Astrocyte (in vitro differentiated cells and primary cell): Measurements from ENCODE around the gene ITIH2. TPM values are rescaled to one million over a fixed set of nuclear protein-coding genes. Genes with fewer than 3 reads are reported as not detected.
"Not testable (repeated sequence)": the region's sequence is repeated elsewhere in the genome, so short reads cannot be mapped to it uniquely, and the experiment has no call there.

ENCODE experiments used
- DNase-seq: peaks from one replicate; pipeline ENCODE4 v3.0.0-alpha.2; 2010; ENCODE audit warnings: low read depth
- FAIRE-seq: peaks from 2 replicates; lab custom pipeline; 2011; peaks lifted over from hg19 to GRCh38; lab: Jason Lieb, UNC
- H2AFZ ChIP-seq: 2 replicates; pipeline ENCODE4 v1.6.0; 2012; ENCODE audit warnings: low read depth, low read length, inconsistent platforms
- H3K27ac ChIP-seq: 2 replicates; pipeline ENCODE4 v1.5.1; 2011; ENCODE audit warnings: low read depth, low read length, inconsistent platforms
- H3K27me3 ChIP-seq: 2 replicates; pipeline ENCODE4 v1.6.0; 2011; ENCODE audit warnings: low read length, inconsistent platforms; ENCODE audit not compliant: insufficient read depth
- H3K36me3 ChIP-seq: 2 replicates; pipeline ENCODE4 v1.5.1; 2011; ENCODE audit warnings: low read length, inconsistent platforms; ENCODE audit not compliant: insufficient read depth
- H3K4me1 ChIP-seq: 2 replicates; pipeline ENCODE4 v1.5.1; 2011; ENCODE audit warnings: low read length, inconsistent platforms; ENCODE audit not compliant: insufficient read depth
- H3K4me2 ChIP-seq: 2 replicates; pipeline ENCODE4 v1.6.0; 2012; ENCODE audit warnings: low read length, inconsistent platforms
- H3K4me3 ChIP-seq: 2 replicates; pipeline ENCODE4 v1.5.1; 2011; ENCODE audit warnings: low read depth, mild to moderate bottlenecking, low read length, inconsistent platforms; ENCODE audit not compliant: insufficient read depth
- H3K79me2 ChIP-seq: 2 replicates; pipeline ENCODE4 v1.6.0; 2012; ENCODE audit warnings: mild to moderate bottlenecking, low read length, inconsistent platforms; ENCODE audit not compliant: insufficient read depth
- H3K9ac ChIP-seq: 2 replicates; pipeline ENCODE4 v1.6.0; 2012; ENCODE audit warnings: mild to moderate bottlenecking, low read length, inconsistent platforms
- H3K9me3 ChIP-seq: 2 replicates; pipeline ENCODE4 v1.5.1; 2012; ENCODE audit warnings: low read depth, mild to moderate bottlenecking, low read length, inconsistent platforms; ENCODE audit not compliant: insufficient read depth
- H4K20me1 ChIP-seq: 2 replicates; pipeline ENCODE4 v1.6.0; 2012; ENCODE audit warnings: low read length, inconsistent platforms; ENCODE audit not compliant: insufficient read depth
- H3K27ac Mint-ChIP-seq: one replicate; pipeline ENCODE4 v1.8.0; 2021; ENCODE audit warnings: mild to moderate bottlenecking, mixed read lengths; ENCODE audit not compliant: unreplicated experiment
- H3K27me3 Mint-ChIP-seq: one replicate; pipeline ENCODE4 v1.8.0; 2021; ENCODE audit warnings: low read depth, mixed read lengths; ENCODE audit not compliant: unreplicated experiment
- H3K36me3 Mint-ChIP-seq: one replicate; pipeline ENCODE4 v1.8.0; 2021; ENCODE audit warnings: low read depth, mixed read lengths; ENCODE audit not compliant: unreplicated experiment
- H3K4me1 Mint-ChIP-seq: one replicate; pipeline ENCODE4 v1.8.0; 2021; ENCODE audit warnings: low read depth, mixed read lengths; ENCODE audit not compliant: unreplicated experiment
- H3K4me3 Mint-ChIP-seq: one replicate; pipeline ENCODE4 v1.8.0; 2021; ENCODE audit warnings: mild to moderate bottlenecking, moderate library complexity, mixed read lengths; ENCODE audit not compliant: unreplicated experiment
- H3K9me3 Mint-ChIP-seq: one replicate; pipeline ENCODE4 v1.8.0; 2021; ENCODE audit warnings: mild to moderate bottlenecking, mixed read lengths; ENCODE audit not compliant: unreplicated experiment
- EZH2 ChIP-seq: IDR thresholded peaks from 2 replicates; pipeline ENCODE4 v1.6.1; 2012; ENCODE audit warnings: mild to moderate bottlenecking, low read length, inconsistent platforms; ENCODE audit not compliant: insufficient read depth
- total RNA-seq: library from RNA; stranded (reverse); gene quantifications from 2 replicates; pipeline ENCODE4 v1.2.1, GENCODE V29; 2021
- TF ChIP-seq, protein P1 (sequence below): IDR thresholded peaks from 2 replicates; pipeline ENCODE4 v1.5.1; 2011; ENCODE audit warnings: low read depth, mild to moderate bottlenecking, inconsistent platforms, low read length, moderate library complexity; ENCODE audit not compliant: insufficient read depth

The ITIH2 gene
- total RNA-seq, 1 donor from 2014 or later = not detected

DNA sequence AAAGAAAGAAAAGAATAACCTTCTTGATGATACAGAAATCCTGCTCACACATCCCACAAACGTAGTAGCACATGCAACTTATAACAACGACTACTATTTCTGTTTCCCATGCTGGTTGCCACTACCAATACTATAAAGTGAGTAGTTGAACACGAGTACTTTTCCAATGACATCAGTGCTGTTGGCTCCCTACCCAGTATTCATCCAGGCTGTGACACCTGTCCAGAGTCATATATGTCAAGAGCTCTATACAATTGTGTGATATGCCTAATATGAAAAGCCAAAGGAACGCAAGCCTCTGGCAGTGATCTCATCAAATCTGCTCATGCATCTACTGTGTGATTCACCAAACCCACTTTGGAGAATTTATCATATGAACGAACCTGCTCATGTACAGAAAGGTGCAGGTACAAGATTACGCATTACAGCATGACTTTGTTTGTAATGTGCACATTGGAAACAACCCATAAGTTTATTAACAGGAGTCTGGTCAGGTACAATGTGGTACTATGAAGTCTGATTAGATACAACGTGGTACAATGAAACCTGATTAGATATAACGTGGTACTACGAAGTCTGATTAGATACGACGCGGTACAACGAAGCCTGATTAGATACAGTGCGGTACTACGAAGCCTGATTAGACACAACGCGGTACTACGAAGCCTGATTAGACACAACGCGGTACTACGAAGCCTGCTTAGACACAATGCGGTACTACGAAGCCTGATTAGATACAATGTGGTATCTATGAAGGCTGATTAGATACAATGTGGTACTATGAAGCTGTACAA, 30.6 kb upstream of the ITIH2 start:
- no peak for DNase-seq
- Mint-ChIP-seq H3K4me3 (no peak overlapping the region), H3K36me3 (no peaks in the 10 kb centered on the region), H3K9me3 (peaks cover 4% of the 10 kb centered on the region), H3K4me1 (peaks cover 7% of the 10 kb centered on the region), H3K27me3 (peaks cover 28% of the 10 kb centered on the region), H3K27ac (no peak overlapping the region)
- no peak overlapping the region for H3K4me3 ChIP-seq
- H3K27ac ChIP-seq = no peak overlapping the region
- no peaks in the 10 kb centered on the region for H3K4me1 ChIP-seq
- no peak for FAIRE-seq
- no peak overlapping the region for H3K4me2 ChIP-seq
- H3K9me3 ChIP-seq = no peaks in the 10 kb centered on the region
- no peak overlapping the region for H2AFZ ChIP-seq
- no peak for TF ChIP-seq EZH2
- TF ChIP-seq, protein P1, sequence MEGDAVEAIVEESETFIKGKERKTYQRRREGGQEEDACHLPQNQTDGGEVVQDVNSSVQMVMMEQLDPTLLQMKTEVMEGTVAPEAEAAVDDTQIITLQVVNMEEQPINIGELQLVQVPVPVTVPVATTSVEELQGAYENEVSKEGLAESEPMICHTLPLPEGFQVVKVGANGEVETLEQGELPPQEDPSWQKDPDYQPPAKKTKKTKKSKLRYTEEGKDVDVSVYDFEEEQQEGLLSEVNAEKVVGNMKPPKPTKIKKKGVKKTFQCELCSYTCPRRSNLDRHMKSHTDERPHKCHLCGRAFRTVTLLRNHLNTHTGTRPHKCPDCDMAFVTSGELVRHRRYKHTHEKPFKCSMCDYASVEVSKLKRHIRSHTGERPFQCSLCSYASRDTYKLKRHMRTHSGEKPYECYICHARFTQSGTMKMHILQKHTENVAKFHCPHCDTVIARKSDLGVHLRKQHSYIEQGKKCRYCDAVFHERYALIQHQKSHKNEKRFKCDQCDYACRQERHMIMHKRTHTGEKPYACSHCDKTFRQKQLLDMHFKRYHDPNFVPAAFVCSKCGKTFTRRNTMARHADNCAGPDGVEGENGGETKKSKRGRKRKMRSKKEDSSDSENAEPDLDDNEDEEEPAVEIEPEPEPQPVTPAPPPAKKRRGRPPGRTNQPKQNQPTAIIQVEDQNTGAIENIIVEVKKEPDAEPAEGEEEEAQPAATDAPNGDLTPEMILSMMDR = no peak
- no peaks in the 10 kb centered on the region for H3K79me2 ChIP-seq
- no peaks in the 10 kb centered on the region for H4K20me1 ChIP-seq
- peaks cover 6% of the 10 kb centered on the region for H3K27me3 ChIP-seq
- no peaks in the 10 kb centered on the region for H3K36me3 ChIP-seq
- no peak overlapping the region for H3K9ac ChIP-seq

DNA sequence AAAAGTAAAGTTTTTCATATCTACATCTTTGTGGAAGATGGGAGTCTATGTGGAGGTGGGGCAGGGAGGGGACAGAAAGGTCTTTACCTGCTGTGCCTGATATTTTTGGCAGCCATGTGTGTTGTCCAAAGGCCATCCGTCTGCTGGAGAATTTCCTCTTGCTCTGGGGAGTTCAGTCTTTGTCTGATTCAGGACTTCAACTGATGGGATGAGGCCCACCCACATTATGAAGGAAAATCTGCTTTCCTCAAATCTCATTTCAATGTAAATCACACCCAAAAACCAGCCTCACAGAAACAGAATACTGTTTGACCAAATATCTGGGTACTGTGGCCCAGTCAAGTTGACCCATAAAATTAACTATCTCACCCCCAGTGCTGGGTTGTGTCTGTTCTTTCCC, 23.9 kb upstream of the ITIH2 start:
- no peaks in the 10 kb centered on the region for H3K36me3 Mint-ChIP-seq
- H3K4me3 Mint-ChIP-seq = no peak overlapping the region
- H2AFZ ChIP-seq = no peak overlapping the region
- H4K20me1 ChIP-seq = no peaks in the 10 kb centered on the region
- H3K9me3 ChIP-seq = no peaks in the 10 kb centered on the region
- peaks cover 4% of the 10 kb centered on the region for H3K27me3 ChIP-seq
- peaks cover 2% of the 10 kb centered on the region for H3K4me1 Mint-ChIP-seq
- H3K27ac ChIP-seq = no peak overlapping the region
- no peak overlapping the region for H3K27ac Mint-ChIP-seq
- no peak for TF ChIP-seq EZH2
- TF ChIP-seq, protein P1 = no peak
- FAIRE-seq (no peak), DNase-seq (no peak)
- H3K9me3 Mint-ChIP-seq = peaks cover 6% of the 10 kb centered on the region
- no peak overlapping the region for H3K9ac ChIP-seq
- no peaks in the 10 kb centered on the region for H3K4me1 ChIP-seq
- peaks cover 19% of the 10 kb centered on the region for H3K27me3 Mint-ChIP-seq
- no peaks in the 10 kb centered on the region for H3K79me2 ChIP-seq
- no peak overlapping the region for H3K4me2 ChIP-seq
- no peak overlapping the region for H3K4me3 ChIP-seq
- H3K36me3 ChIP-seq = no peaks in the 10 kb centered on the region

DNA sequence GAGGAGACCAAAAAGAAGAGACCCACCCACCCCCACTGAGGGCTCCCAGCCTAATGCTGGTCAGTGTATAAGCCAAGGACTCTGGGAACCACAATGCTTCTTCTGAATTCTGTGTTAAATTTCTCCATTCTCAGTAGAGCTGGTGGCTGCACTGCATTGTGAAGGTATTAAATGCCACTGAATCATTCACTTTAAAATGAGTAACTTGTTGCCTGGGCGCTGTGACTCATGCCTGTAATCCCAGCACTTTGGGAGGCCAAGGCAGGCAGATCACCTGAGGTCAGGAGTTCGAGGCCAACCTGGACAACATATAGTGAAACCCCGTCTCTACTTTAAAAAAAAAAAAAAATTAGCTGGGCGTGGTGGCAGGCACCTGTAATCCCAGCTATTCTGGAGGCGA, 23.0 kb upstream of the ITIH2 start:
- H3K4me2 ChIP-seq, H3K36me3 ChIP-seq, H4K20me1 ChIP-seq, H2AFZ ChIP-seq, H3K4me3 ChIP-seq, H3K9ac ChIP-seq, H3K27me3 ChIP-seq, H3K36me3 Mint-ChIP-seq, H3K27ac ChIP-seq, H3K4me3 Mint-ChIP-seq, H3K9me3 Mint-ChIP-seq, H3K4me1 ChIP-seq, H3K27ac Mint-ChIP-seq, H3K4me1 Mint-ChIP-seq, FAIRE-seq, DNase-seq, H3K79me2 ChIP-seq, H3K9me3 ChIP-seq: not testable (repeated sequence)
- peaks cover 17% of the 10 kb centered on the region for H3K27me3 Mint-ChIP-seq
